Smooth muscle cell (in vitro differentiated cells): Measurements from ENCODE around the gene PEX26. TPM values are rescaled to one million over a fixed set of nuclear protein-coding genes. Genes with fewer than 3 reads are reported as not detected.

Experiments used
- DNase-seq: peaks from one replicate; lab custom pipeline; 2025; ENCODE audit not compliant: unreplicated experiment; lab: John Stamatoyannopoulos, UW
- H2AFZ ChIP-seq: fragments of 200-600 bp; sonication (generic); 2 replicates; pipeline ENCODE4 v1.6.0; 2016; ENCODE audit warnings: antibody characterized with exemption, low read depth, mild to moderate bottlenecking
- H3F3A ChIP-seq: fragments of 200-600 bp; sonication (generic); 2 replicates; pipeline ENCODE4 v1.6.0; 2017; ENCODE audit warnings: antibody characterized with exemption, low read depth
- H3K27ac ChIP-seq: fragments of 200-600 bp; sonication (generic); 2 replicates; pipeline ENCODE4 v1.5.1; 2016; ENCODE audit warnings: low read depth, mild to moderate bottlenecking
- H3K27me3 ChIP-seq: fragments of 200-600 bp; sonication (generic); 2 replicates; pipeline ENCODE4 v1.6.1; 2016; ENCODE audit warnings: low read depth, mild to moderate bottlenecking
- H3K36me3 ChIP-seq: fragments of 200-600 bp; sonication (generic); 2 replicates; pipeline ENCODE4 v1.5.1; 2016; ENCODE audit warnings: low read depth
- H3K4me1 ChIP-seq: fragments of 200-600 bp; sonication (generic); 2 replicates; pipeline ENCODE4 v1.5.1; 2016; ENCODE audit warnings: low read depth
- H3K4me2 ChIP-seq: fragments of 200-600 bp; sonication (generic); 2 replicates; pipeline ENCODE4 v1.6.0; 2016; ENCODE audit warnings: mild to moderate bottlenecking
- H3K4me3 ChIP-seq: fragments of 200-600 bp; sonication (generic); 2 replicates; pipeline ENCODE4 v1.5.1; 2016; ENCODE audit warnings: mild to moderate bottlenecking
- H3K79me2 ChIP-seq: fragments of 200-600 bp; sonication (generic); 2 replicates; pipeline ENCODE4 v1.6.0; 2016; ENCODE audit warnings: low read depth, mild to moderate bottlenecking
- H3K9ac ChIP-seq: fragments of 200-600 bp; sonication (generic); 2 replicates; pipeline ENCODE4 v1.6.0; 2016; ENCODE audit warnings: low read depth
- H3K9me3 ChIP-seq: fragments of 200-600 bp; sonication (generic); replicated peaks from 2 replicates; pipeline ENCODE4 v1.5.1; 2016; ENCODE audit warnings: low read depth
- H4K20me1 ChIP-seq: fragments of 200-600 bp; sonication (generic); 2 replicates; pipeline ENCODE4 v1.6.0; 2016; ENCODE audit warnings: low read depth
- WGBS: methylation state at CpG from one replicate; pipeline ENCODE4 v1.1.7; 2016; ENCODE audit warnings: low lambda C conversion rate; 5-methylcytosine and 5-hydroxymethylcytosine counted together
- polyA plus RNA-seq: library from polyadenylated mRNA; unstranded; fragments of >200 nt; fragmentation: Nextera tagmentation; extraction: Ambion mirVana; gene quantifications from 2 replicates; pipeline ENCODE4 v1.2.1, GENCODE V29; 2016
- total RNA-seq: library from RNA; depleted of rRNA; stranded (reverse); fragments of >200 nt; gene quantifications from 2 replicates; pipeline ENCODE4 v1.2.3, GENCODE V29; 2014
- TF ChIP-seq, protein P1 (sequence below): fragments of 200-600 bp; sonication (generic); IDR thresholded peaks from 2 replicates; pipeline ENCODE4 v1.5.1; 2017; ENCODE audit warnings: borderline replicate concordance, mild to moderate bottlenecking, antibody characterized with exemption; ENCODE audit not compliant: insufficient read depth, poor library complexity, severe bottlenecking

PEX26 gene
- total and polyA plus RNA-seq, 2 experiments from 2014 or later, result 4.3 to 15.3 TPM

DNA sequence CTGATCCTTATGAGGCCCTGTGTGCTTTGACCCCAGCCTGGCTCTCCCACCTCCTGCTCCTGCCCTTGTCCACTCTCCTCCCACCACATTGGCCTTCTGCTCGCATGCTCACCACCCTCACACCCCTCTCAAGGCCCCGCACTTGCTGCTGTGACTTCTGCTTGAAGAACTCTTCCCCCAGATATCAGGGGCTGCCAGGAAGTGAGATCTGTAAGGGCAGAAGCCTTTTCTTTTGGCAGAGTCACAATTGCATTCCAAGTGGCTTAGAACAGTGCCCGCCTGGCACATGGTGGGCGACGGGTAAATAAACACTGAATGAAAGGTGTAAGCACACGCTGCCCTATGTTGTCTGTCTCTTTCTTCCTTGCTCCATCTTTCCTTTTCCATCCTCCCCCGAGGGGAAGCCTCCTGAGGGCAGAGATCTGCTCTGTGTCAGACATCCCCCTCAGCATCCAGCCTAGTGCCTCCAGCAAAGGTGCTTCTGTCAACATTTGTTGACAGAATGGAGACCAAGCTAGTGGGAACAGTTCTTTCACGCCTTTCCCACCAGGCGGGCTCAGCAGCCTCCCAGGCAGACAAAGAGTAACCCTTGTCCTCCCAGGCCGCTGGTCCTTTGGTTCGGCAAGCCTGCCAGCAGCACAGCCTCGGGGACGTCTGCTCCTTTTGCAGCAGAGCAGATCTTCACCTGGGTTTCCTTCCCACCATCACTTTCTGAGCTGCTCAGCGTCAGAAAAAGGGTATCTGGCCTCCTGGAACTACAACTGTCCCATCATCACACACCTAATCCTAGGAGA is 10.0 kb upstream of the PEX26 start:
- Histone ChIP-seq H3K9me3 (no peaks in the 10 kb centered on the region), H4K20me1 (no peaks in the 10 kb centered on the region), H3K9ac (no peak overlapping the region), H3K4me2 (no peak overlapping the region), H3K4me3 (no peak overlapping the region), H3K27me3 (no peaks in the 10 kb centered on the region), H2AFZ (peak overlapping the region; percentile 35), H3K79me2 (no peaks in the 10 kb centered on the region), H3K27ac (no peak overlapping the region), H3K36me3 (no peaks in the 10 kb centered on the region), H3K4me1 (no peaks in the 10 kb centered on the region), H3F3A (no peaks in the 10 kb centered on the region)
- no peak for DNase-seq
- TF ChIP-seq, protein P1, sequence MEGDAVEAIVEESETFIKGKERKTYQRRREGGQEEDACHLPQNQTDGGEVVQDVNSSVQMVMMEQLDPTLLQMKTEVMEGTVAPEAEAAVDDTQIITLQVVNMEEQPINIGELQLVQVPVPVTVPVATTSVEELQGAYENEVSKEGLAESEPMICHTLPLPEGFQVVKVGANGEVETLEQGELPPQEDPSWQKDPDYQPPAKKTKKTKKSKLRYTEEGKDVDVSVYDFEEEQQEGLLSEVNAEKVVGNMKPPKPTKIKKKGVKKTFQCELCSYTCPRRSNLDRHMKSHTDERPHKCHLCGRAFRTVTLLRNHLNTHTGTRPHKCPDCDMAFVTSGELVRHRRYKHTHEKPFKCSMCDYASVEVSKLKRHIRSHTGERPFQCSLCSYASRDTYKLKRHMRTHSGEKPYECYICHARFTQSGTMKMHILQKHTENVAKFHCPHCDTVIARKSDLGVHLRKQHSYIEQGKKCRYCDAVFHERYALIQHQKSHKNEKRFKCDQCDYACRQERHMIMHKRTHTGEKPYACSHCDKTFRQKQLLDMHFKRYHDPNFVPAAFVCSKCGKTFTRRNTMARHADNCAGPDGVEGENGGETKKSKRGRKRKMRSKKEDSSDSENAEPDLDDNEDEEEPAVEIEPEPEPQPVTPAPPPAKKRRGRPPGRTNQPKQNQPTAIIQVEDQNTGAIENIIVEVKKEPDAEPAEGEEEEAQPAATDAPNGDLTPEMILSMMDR, result no peak
- 74% methylated on average over 14 of the region's 14 CpGs for WGBS

DNA sequence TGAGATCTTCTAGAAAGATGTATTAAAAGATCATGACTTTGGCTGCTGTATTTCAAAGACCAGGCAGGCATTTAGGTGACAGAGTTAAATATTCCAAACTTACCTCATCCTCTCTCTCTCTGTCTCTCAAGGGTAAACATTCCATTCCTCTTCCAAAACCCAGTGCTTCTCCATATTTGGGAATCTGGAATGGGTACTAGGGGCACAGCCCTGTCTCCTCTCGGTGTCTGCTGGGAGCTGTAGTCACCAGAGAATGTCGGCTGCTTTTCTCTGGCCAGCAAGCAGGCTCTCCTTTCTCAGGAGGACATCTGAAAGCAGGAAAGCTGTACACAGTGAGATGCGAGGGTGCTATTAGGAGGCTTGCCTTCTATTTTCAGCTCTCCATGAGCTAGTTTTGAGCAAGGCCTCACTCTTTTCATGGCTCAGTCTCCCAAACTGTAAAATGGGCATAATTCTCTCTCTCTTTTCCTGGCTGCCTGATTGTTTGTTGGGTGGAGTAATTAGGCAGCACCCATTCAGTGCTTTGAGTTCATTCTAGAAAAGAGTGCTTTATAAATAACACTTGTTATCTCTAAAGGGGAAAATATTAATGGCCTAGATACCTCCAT is 9.3 kb upstream of the PEX26 start:
- DNase-seq, result no peak
- no peaks in the 10 kb centered on the region for H3F3A ChIP-seq
- H3K79me2 ChIP-seq, result no peaks in the 10 kb centered on the region
- H3K36me3 ChIP-seq, result no peaks in the 10 kb centered on the region
- H3K27me3 ChIP-seq, result no peaks in the 10 kb centered on the region
- no peaks in the 10 kb centered on the region for H3K4me1 ChIP-seq
- no peak overlapping the region for H3K27ac ChIP-seq
- WGBS, result 57% methylated on average over 3 of the region's 3 CpGs
- no peak overlapping the region for H3K9ac ChIP-seq
- no peaks in the 10 kb centered on the region for H4K20me1 ChIP-seq
- peak overlapping the region; percentile 35 for H2AFZ ChIP-seq
- no peaks in the 10 kb centered on the region for H3K9me3 ChIP-seq
- no peak overlapping the region for H3K4me3 ChIP-seq
- TF ChIP-seq, protein P1, result no peak
- no peak overlapping the region for H3K4me2 ChIP-seq

DNA sequence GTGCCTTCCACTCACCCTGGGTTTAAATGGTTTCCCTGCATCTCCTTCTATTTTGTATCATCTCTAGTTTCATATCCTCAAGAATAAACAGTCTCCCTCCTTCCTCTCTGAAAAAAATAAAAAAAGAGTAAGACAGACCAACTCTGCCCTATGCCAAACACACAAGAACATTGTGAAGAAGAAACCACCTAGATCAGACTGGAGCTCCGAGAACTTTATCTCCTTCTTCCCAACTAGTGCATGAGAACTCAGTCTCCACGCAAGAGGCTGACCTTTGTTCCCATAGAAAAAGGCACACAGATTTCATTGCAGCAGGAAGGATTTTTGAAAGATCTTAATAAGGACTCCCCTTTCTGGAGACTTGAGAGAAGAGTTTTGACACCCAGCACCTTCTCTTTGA is 8.7 kb upstream of the PEX26 start:
- Histone ChIP-seq H3K4me1 (no peaks in the 10 kb centered on the region), H3K9me3 (no peaks in the 10 kb centered on the region), H3K4me3 (no peak overlapping the region), H3F3A (no peaks in the 10 kb centered on the region), H3K4me2 (no peak overlapping the region), H3K79me2 (no peaks in the 10 kb centered on the region), H3K36me3 (no peaks in the 10 kb centered on the region), H3K27ac (no peak overlapping the region), H3K9ac (no peak overlapping the region), H3K27me3 (no peaks in the 10 kb centered on the region), H4K20me1 (no peaks in the 10 kb centered on the region), H2AFZ (no peak overlapping the region)
- no peak for DNase-seq
- TF ChIP-seq, protein P1, result no peak
- WGBS, result 93% methylated on average over 2 of the region's 2 CpGs

DNA sequence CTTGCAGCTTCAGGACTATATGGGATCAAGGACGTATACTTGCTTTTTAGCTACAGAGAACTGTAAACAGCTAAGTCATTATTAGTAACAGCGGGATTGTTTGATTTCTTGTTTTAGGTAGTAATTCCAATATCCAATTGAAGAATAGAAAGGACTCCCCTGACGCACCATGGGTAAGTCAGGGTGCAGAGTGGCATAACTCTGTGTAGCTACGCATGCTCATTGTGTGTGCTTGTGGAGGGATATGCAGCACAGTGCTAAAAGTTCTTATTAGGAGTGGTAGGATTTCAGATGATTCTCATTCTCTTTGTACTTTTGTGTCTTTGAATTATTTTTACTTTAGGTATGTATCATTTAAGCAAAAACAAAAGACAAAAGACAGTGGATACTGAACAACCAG is 7.7 kb upstream of the PEX26 start:
- Histone ChIP-seq H3K4me1 (no peaks in the 10 kb centered on the region), H3K9me3 (no peaks in the 10 kb centered on the region), H3K27ac (peak overlapping the region; percentile 40), H3K4me3 (no peak overlapping the region), H4K20me1 (no peaks in the 10 kb centered on the region), H2AFZ (no peak overlapping the region), H3K36me3 (no peaks in the 10 kb centered on the region), H3K9ac (peak overlapping the region; percentile 3), H3K27me3 (no peaks in the 10 kb centered on the region), H3F3A (no peaks in the 10 kb centered on the region), H3K79me2 (no peaks in the 10 kb centered on the region), H3K4me2 (no peak overlapping the region)
- 91% methylated on average over 4 of the region's 4 CpGs for WGBS
- no peak for DNase-seq
- TF ChIP-seq, protein P1, result no peak
